Astrocyte of the spinal cord (primary cell): ENCODE measurements around the gene TNFAIP1.

Experiments used
- DNase-seq: peaks from one replicate; pipeline ENCODE4 v3.0.0; 2011; ENCODE audit warnings: low read depth, low spot score
- H3K4me3 ChIP-seq: 2 replicates; pipeline ENCODE4 v1.5.1; 2011; ENCODE audit warnings: low read depth, mild to moderate bottlenecking, low read length, moderate library complexity
- in situ Hi-C: cut with HindIII; loops from 2 replicates; pipeline ENCODE4 v1.10.0; 2017; ENCODE audit warnings: low sequenced_read_pairs
- TF ChIP-seq, protein P1 (sequence below): IDR thresholded peaks from 2 replicates; pipeline ENCODE4 v1.5.1; 2012; ENCODE audit warnings: low read depth, mild to moderate bottlenecking, low read length, inconsistent platforms

The TNFAIP1 gene

DNA sequence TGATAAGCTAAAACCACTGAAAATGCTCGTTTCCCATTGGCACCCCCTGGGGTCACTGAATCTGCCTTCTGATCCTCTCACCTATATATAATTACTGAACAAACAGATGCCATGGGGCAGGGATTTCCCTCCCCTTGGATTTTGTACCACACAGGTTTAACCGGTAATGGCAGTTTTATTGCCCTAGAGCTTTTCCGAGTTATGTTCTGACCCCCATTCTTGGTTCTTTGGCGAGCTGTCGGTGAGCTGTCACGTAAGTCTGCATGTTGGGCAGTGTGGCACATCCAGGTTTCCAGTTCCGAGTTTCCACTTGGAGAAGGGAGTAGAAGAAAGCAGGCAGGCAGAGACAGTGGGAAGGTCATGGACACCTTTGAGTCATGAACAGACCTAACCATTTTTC, 9.4 kb upstream of the TNFAIP1 start:
- DNase-seq: no peak
- in situ Hi-C loops: no loop called here
- no peak overlapping the region for H3K4me3 ChIP-seq
- TF ChIP-seq, protein P1, sequence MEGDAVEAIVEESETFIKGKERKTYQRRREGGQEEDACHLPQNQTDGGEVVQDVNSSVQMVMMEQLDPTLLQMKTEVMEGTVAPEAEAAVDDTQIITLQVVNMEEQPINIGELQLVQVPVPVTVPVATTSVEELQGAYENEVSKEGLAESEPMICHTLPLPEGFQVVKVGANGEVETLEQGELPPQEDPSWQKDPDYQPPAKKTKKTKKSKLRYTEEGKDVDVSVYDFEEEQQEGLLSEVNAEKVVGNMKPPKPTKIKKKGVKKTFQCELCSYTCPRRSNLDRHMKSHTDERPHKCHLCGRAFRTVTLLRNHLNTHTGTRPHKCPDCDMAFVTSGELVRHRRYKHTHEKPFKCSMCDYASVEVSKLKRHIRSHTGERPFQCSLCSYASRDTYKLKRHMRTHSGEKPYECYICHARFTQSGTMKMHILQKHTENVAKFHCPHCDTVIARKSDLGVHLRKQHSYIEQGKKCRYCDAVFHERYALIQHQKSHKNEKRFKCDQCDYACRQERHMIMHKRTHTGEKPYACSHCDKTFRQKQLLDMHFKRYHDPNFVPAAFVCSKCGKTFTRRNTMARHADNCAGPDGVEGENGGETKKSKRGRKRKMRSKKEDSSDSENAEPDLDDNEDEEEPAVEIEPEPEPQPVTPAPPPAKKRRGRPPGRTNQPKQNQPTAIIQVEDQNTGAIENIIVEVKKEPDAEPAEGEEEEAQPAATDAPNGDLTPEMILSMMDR: no peak

DNA sequence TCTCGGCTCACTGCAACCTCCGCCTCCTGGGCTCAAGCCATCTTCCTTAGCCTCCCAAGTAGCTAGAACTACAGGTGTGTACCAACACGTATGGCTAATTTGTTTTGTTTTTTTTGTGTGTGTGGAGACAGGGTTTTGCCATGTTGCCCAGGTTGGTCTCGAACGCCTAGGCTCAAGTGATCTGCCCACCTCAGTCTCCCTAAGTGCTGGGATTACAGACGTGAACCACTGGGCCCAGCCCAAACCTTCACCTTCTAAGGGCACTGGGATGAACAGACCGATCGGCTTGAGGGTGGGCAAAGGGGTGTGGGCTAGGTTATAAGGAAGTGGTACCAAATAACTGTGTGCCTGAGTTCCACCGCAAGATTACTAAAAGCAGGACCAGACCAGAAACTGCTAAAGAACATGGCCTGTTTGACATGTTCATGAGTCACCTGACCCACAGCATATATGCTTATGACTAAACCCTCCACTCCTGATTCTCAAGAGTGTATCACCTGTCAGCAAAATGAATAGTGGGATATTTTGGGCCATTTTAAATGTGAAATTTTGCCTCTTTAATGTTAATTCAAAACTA, 8.4 kb upstream of the TNFAIP1 start:
- in situ Hi-C loops: no loop called here
- no peak overlapping the region for H3K4me3 ChIP-seq
- TF ChIP-seq, protein P1: no peak
- no peak for DNase-seq

DNA sequence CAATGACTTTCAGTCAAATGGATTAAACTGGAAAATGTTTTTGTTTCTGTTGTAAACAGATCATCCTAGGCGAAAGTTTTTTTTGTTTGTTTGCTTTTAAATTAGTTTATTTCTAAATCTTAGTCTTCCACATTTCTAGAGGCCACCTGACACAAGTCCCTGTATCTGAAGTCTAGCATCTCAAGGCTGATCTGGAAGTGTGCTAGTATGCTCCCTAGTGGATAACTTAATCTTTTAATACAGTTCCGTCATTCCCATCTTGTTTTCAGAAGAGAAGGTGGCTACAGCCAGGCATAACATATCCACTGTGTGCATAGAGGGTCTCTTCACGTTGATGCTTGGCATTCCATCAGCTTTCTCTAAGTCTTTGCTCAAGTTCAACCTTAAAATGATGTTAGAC, 7.9 kb upstream of the TNFAIP1 start:
- TF ChIP-seq, protein P1: peak; percentile 10
- H3K4me3 ChIP-seq: no peak overlapping the region
- in situ Hi-C loops: no loop called here
- peak; percentile 24 for DNase-seq

DNA sequence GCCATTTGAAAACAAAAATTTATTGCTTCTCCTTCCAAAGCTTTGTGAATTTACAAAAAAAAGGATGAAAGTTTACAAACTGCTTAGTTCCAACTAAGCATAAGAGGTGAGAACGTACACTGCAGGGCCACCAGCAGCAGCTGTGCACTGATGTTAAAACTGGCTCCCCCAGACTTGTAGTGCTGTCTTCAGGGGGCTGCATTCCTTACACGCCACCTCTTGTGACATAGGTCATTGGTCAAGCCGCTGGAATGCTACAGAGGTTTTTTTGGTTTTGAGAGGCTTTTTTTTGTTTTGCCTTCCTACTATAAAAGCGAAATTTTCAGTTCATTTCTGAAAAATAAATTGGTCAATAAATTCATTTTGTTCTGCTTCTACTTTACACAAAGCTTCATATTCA, 7.2 kb upstream of the TNFAIP1 start:
- in situ Hi-C loops: no loop called here
- no peak overlapping the region for H3K4me3 ChIP-seq
- TF ChIP-seq, protein P1: no peak
- peak; percentile 13 for DNase-seq

DNA sequence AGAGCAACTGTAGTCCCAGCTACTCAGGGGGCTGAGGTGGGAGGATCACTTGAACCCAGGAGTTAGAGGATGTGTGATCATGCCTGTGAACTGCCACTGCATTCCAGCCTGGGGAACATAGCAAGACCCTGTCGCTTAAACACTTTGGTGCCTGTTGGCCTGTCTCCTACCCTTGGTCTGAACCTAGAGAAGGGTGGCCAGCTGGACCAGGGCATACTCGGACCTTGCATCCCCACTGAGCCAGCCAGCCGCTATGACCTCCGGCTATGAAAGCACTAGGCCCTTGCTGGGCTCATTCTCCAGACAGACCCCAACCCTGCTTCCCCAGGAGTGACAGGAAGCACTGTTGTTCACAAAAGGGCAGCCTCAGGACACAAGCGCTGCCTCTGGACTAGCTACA, 4.9 kb upstream of the TNFAIP1 start:
- in situ Hi-C loops: no loop called here
- H3K4me3 ChIP-seq: no peak overlapping the region
- TF ChIP-seq, protein P1: no peak
- DNase-seq: no peak

DNA sequence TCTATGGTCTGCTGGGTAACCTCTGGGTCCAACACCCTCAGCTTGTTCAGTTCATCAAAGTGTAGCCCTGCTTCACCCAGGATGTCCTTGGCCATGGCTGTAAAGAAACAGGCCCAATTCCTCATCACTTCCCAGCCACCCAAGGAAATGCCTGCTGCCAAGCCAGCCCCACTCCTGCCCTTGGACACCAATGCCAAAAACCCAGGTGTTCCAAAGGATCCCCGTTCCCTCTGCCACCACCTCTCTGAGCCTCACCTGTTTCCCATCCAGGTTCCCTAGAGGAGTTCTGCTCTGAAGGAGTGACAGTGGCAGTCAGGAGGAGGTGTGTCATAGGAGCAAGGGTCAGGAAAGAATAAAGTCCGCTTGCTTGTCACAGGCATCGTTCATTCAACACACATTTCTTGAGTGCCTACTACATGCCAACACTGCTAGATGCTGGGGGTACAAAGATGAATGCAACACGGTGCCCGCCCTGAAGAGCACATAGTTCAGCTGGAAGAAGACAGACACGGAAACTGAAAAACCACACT, 3.6 kb upstream of the TNFAIP1 start:
- TF ChIP-seq, protein P1: no peak
- in situ Hi-C loops: no loop called here
- no peak for DNase-seq
- no peak overlapping the region for H3K4me3 ChIP-seq
